ENCODE data around the gene HNRNPU. TPM values are rescaled to one million over a fixed set of nuclear protein-coding genes. Genes with fewer than 3 reads are reported as not detected.
A peak's percentile ranks its signal among the peaks of the same experiment; 100 is the strongest.

Gene HNRNPU
- total and polyA plus RNA-seq, 2 of the 13 experiments (the other 11 are each of a cell fraction or from before 2014, with no cell fraction given): 101 to 508 TPM

- TF ChIP-seq HMGXB4 (CRISPR knock-in tag; IDR thresholded peaks at IDR 0.05; ENCODE audit: borderline replicate concordance in 1 of 2, low read depth in 1 of 2): no peak
- no peak for TF ChIP-seq BRCA1 (CRISPR knock-in tag; IDR thresholded peaks at IDR 0.05)
- no peak for TF ChIP-seq ZNF784 (CRISPR knock-in tag; IDR thresholded peaks at IDR 0.05; ENCODE audit: borderline replicate concordance)
- 0 out of 2 replicates have a peak, but pooled peaks have one; percentile 66 for TF ChIP-seq ZNF782 (CRISPR knock-in tag; IDR thresholded peaks at IDR 0.05; ENCODE audit: borderline replicate concordance)
- peak; percentile 79; the same call in 1 of the 2 replicates for TF ChIP-seq ZNF839 (CRISPR knock-in tag; IDR thresholded peaks at IDR 0.05; ENCODE audit: borderline replicate concordance)
- no peak; the same call in 1 of the 2 replicates for TF ChIP-seq MEF2D (CRISPR knock-in tag; IDR thresholded peaks at IDR 0.05)
- TF ChIP-seq, protein P1, sequence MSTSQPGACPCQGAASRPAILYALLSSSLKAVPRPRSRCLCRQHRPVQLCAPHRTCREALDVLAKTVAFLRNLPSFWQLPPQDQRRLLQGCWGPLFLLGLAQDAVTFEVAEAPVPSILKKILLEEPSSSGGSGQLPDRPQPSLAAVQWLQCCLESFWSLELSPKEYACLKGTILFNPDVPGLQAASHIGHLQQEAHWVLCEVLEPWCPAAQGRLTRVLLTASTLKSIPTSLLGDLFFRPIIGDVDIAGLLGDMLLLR (CRISPR knock-in tag; IDR thresholded peaks at IDR 0.05): no peak
- no peak; the same call in 1 of the 2 replicates for TF ChIP-seq MEIS2 (CRISPR knock-in tag; IDR thresholded peaks at IDR 0.05)
- peak; percentile 37; the same call in 1 of the 2 replicates for TF ChIP-seq ZNF143 (CRISPR knock-in tag; IDR thresholded peaks at IDR 0.05)
- TF ChIP-seq CREB1 (IDR thresholded peaks at IDR 0.05): no peak
- peak; percentile 62 for TF ChIP-seq CREB1 (CRISPR knock-in tag; IDR thresholded peaks at IDR 0.05)
- TF ChIP-seq, protein P2, sequence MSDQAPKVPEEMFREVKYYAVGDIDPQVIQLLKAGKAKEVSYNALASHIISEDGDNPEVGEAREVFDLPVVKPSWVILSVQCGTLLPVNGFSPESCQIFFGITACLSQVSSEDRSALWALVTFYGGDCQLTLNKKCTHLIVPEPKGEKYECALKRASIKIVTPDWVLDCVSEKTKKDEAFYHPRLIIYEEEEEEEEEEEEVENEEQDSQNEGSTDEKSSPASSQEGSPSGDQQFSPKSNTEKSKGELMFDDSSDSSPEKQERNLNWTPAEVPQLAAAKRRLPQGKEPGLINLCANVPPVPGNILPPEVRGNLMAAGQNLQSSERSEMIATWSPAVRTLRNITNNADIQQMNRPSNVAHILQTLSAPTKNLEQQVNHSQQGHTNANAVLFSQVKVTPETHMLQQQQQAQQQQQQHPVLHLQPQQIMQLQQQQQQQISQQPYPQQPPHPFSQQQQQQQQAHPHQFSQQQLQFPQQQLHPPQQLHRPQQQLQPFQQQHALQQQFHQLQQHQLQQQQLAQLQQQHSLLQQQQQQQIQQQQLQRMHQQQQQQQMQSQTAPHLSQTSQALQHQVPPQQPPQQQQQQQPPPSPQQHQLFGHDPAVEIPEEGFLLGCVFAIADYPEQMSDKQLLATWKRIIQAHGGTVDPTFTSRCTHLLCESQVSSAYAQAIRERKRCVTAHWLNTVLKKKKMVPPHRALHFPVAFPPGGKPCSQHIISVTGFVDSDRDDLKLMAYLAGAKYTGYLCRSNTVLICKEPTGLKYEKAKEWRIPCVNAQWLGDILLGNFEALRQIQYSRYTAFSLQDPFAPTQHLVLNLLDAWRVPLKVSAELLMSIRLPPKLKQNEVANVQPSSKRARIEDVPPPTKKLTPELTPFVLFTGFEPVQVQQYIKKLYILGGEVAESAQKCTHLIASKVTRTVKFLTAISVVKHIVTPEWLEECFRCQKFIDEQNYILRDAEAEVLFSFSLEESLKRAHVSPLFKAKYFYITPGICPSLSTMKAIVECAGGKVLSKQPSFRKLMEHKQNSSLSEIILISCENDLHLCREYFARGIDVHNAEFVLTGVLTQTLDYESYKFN (CRISPR knock-in tag; conservative IDR thresholded peaks at IDR 0.05): peak; percentile 87
- TF ChIP-seq GMEB1 (CRISPR knock-in tag; IDR thresholded peaks at IDR 0.05; ENCODE audit: borderline replicate concordance): peak; percentile 77; the same call in 1 of the 2 replicates
- peak; percentile 61 for TF ChIP-seq ZSCAN9 (CRISPR knock-in tag; IDR thresholded peaks at IDR 0.05; ENCODE audit: borderline replicate concordance)
- no peak for TF ChIP-seq IKZF1 (IDR thresholded peaks at IDR 0.05)
- TF ChIP-seq XRCC5 (optimal IDR thresholded peaks at IDR 0.05; ENCODE audit: low read length): peak; percentile 73
- TF ChIP-seq, protein P3, sequence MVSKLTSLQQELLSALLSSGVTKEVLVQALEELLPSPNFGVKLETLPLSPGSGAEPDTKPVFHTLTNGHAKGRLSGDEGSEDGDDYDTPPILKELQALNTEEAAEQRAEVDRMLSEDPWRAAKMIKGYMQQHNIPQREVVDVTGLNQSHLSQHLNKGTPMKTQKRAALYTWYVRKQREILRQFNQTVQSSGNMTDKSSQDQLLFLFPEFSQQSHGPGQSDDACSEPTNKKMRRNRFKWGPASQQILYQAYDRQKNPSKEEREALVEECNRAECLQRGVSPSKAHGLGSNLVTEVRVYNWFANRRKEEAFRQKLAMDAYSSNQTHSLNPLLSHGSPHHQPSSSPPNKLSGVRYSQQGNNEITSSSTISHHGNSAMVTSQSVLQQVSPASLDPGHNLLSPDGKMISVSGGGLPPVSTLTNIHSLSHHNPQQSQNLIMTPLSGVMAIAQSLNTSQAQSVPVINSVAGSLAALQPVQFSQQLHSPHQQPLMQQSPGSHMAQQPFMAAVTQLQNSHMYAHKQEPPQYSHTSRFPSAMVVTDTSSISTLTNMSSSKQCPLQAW (CRISPR knock-in tag; IDR thresholded peaks at IDR 0.05): peak; percentile 91
- TF ChIP-seq SRSF1 (optimal IDR thresholded peaks at IDR 0.05; ENCODE audit: low read depth, low read length): peak; percentile 3
- TF ChIP-seq ZNF382 (CRISPR knock-in tag; IDR thresholded peaks at IDR 0.05; ENCODE audit: borderline replicate concordance): no peak
Observed at GRCh38 chr1:244834543-244835275, 29.6 kb downstream of the HNRNPU start (continued).

Measured in HepG2 (cell line).